Esophagus (tissue), 2 donors: ENCODE results near the gene RUBCN. TPM values are rescaled to one million over a fixed set of nuclear protein-coding genes. Genes with fewer than 3 reads are reported as not detected.

Experiments used
- H3K27ac ChIP-seq, 2 donors: one replicate each; pipeline ENCODE4 v1.5.1; 2013; ENCODE audit warnings: low read depth in 2 of 2, mild to moderate bottlenecking in 2 of 2, inconsistent platforms in 1 of 2, low read length in 1 of 2, moderate library complexity in 1 of 2
- H3K27me3 ChIP-seq, 2 donors: one replicate each; pipeline ENCODE4 v1.6.1; 2013; ENCODE audit warnings: low read length in 2 of 2, control low read depth in 1 of 2, mild to moderate bottlenecking in 1 of 2; ENCODE audit not compliant: insufficient read depth in 2 of 2, control insufficient read depth in 1 of 2
- H3K36me3 ChIP-seq, 2 donors: one replicate each; pipeline ENCODE4 v1.6.1; 2013; ENCODE audit warnings: low read length in 1 of 2; ENCODE audit not compliant: control insufficient read depth in 2 of 2, insufficient read depth in 2 of 2
- H3K4me1 ChIP-seq, 2 donors: one replicate each; pipeline ENCODE4 v1.6.1; 2013; ENCODE audit warnings: low read length in 1 of 2; ENCODE audit not compliant: control insufficient read depth in 2 of 2, insufficient read depth in 2 of 2
- H3K4me3 ChIP-seq, 2 donors: one replicate each; pipeline ENCODE4 v1.5.1; 2013; ENCODE audit warnings: low read length in 2 of 2, mild to moderate bottlenecking in 2 of 2, low read depth in 1 of 2, moderate library complexity in 1 of 2
- H3K9me3 ChIP-seq, 2 donors: one replicate each; pipeline ENCODE4 v1.6.1; 2013; ENCODE audit warnings: mild to moderate bottlenecking in 2 of 2, low read depth in 1 of 2, low read length in 1 of 2, moderate library complexity in 1 of 2; ENCODE audit not compliant: control insufficient read depth in 2 of 2, insufficient read depth in 1 of 2
- WGBS, 2 donors: extraction: QIAGEN DNeasy Blood & Tissue Kit; methylation state at CpG; one replicate each; pipeline ENCODE4 v1.1.7; 2013; 5-methylcytosine and 5-hydroxymethylcytosine counted together
- polyA plus RNA-seq, 2 donors: library from polyadenylated mRNA; stranded (reverse); fragments of 200-250 nt; gene quantifications; one replicate each; pipeline ENCODE4 v1.2.3, GENCODE V29; 2013
- donor health status: healthy with polysubstance abuse.
- donor health status: Bipolar disorder and iron deficiency.

The RUBCN gene
- polyA plus RNA-seq, 2 donors, result 8.2 to 12.6 TPM

- Histone ChIP-seq H3K4me1 (no peaks in the 10 kb centered on the region), H3K36me3 (peaks cover 14 to 27% of the 10 kb centered on the region in 2 donors), H3K9me3 (no peaks in the 10 kb centered on the region), H3K27ac (no peak overlapping the region), H3K27me3 (no peaks in the 10 kb centered on the region), H3K4me3 (no peak overlapping the region)
- WGBS, 2 donors, result 88 to 91% methylated on average over 9 of the region's 9 CpGs
Observed at GRCh38 chr3:197700095-197700494, 36.6 kb downstream of the RUBCN start.

- Histone ChIP-seq H3K36me3 (peaks cover 21 to 32% of the 10 kb centered on the region in 2 donors), H3K9me3 (no peaks in the 10 kb centered on the region)
Observed at GRCh38 chr3:197697355-197697754, 39.3 kb downstream of the RUBCN start.

GRCh38 chr3:197694251-197694650, 42.5 kb downstream of the RUBCN start:
- Histone ChIP-seq H3K36me3 (peaks cover 20 to 34% of the 10 kb centered on the region in 2 donors), H3K4me1 (no peaks in the 10 kb centered on the region), H3K4me3 (no peak overlapping the region), H3K27me3 (no peaks in the 10 kb centered on the region), H3K27ac (no peak overlapping the region), H3K9me3 (no peaks in the 10 kb centered on the region)
- WGBS, 2 donors, result 86 to 94% methylated on average over 7 of the region's 7 CpGs

More at GRCh38 chr3:197697355-197697754, 39.3 kb downstream of the RUBCN start:
- H3K27ac ChIP-seq, result no peak overlapping the region
- H3K4me3 ChIP-seq, result no peak overlapping the region
- H3K4me1 ChIP-seq, result no peaks in the 10 kb centered on the region
- no peaks in the 10 kb centered on the region for H3K27me3 ChIP-seq
- 98 to 99% methylated on average over 6 of the region's 6 CpGs for WGBS, 2 donors

- no peaks in the 10 kb centered on the region for H3K4me1 ChIP-seq
- H3K4me3 ChIP-seq, result no peak overlapping the region
- peaks cover 16 to 32% of the 10 kb centered on the region in 2 donors for H3K36me3 ChIP-seq
- no peaks in the 10 kb centered on the region for H3K9me3 ChIP-seq
- 74 to 79% methylated on average over 4 of the region's 4 CpGs for WGBS, 2 donors
- H3K27ac ChIP-seq, result no peak overlapping the region
- no peaks in the 10 kb centered on the region for H3K27me3 ChIP-seq
Observed at GRCh38 chr3:197692641-197693040, 44.1 kb downstream of the RUBCN start.

GRCh38 chr3:197690754-197691153, 46.0 kb downstream of the RUBCN start:
- no peak overlapping the region for H3K4me3 ChIP-seq
- 88 to 95% methylated on average over 6 of the region's 6 CpGs for WGBS, 2 donors
- no peaks in the 10 kb centered on the region for H3K4me1 ChIP-seq
- H3K36me3 ChIP-seq, result peaks cover 16 to 33% of the 10 kb centered on the region in 2 donors
- H3K27ac ChIP-seq, result no peak overlapping the region
- H3K27me3 ChIP-seq, result no peaks in the 10 kb centered on the region
- H3K9me3 ChIP-seq, result no peaks in the 10 kb centered on the region

GRCh38 chr3:197687570-197687969, 49.1 kb downstream of the RUBCN start:
- Histone ChIP-seq H3K36me3 (peaks cover 13 to 38% of the 10 kb centered on the region in 2 donors), H3K9me3 (no peaks in the 10 kb centered on the region), H3K27ac (no peak overlapping the region), H3K27me3 (no peaks in the 10 kb centered on the region), H3K4me1 (no peaks in the 10 kb centered on the region), H3K4me3 (no peak overlapping the region)
- 92 to 99% methylated on average over 6 of the region's 6 CpGs for WGBS, 2 donors

GRCh38 chr3:197686899-197687298, 49.8 kb downstream of the RUBCN start:
- Histone ChIP-seq H3K27ac (no peak overlapping the region), H3K27me3 (no peaks in the 10 kb centered on the region), H3K9me3 (no peaks in the 10 kb centered on the region), H3K36me3 (peaks cover 12 to 36% of the 10 kb centered on the region in 2 donors), H3K4me3 (no peak overlapping the region), H3K4me1 (no peaks in the 10 kb centered on the region)
- 82 to 83% methylated on average over 4 of the region's 4 CpGs for WGBS, 2 donors

- H3K9me3 ChIP-seq, result no peaks in the 10 kb centered on the region
- H3K27me3 ChIP-seq, result no peaks in the 10 kb centered on the region
- 94 to 97% methylated on average over 3 of the region's 3 CpGs for WGBS, 2 donors
- H3K27ac ChIP-seq, result no peak overlapping the region
- H3K4me3 ChIP-seq, result no peak overlapping the region
- no peaks in the 10 kb centered on the region for H3K4me1 ChIP-seq
- peaks cover 11 to 37% of the 10 kb centered on the region in 2 donors for H3K36me3 ChIP-seq
Observed at GRCh38 chr3:197685546-197685945, 51.2 kb downstream of the RUBCN start.

- no peaks in the 10 kb centered on the region for H3K27me3 ChIP-seq
- H3K4me1 ChIP-seq, result no peaks in the 10 kb centered on the region
- WGBS, 2 donors, result 91 to 92% methylated on average over 13 of the region's 13 CpGs
- no peak overlapping the region for H3K4me3 ChIP-seq
- H3K27ac ChIP-seq, result no peak overlapping the region
- H3K36me3 ChIP-seq, result peaks cover 11 to 40% of the 10 kb centered on the region in 2 donors
- no peaks in the 10 kb centered on the region for H3K9me3 ChIP-seq
Observed at GRCh38 chr3:197683191-197683590, 53.5 kb downstream of the RUBCN start.

GRCh38 chr3:197682713-197683112, 54.0 kb downstream of the RUBCN start:
- WGBS, 2 donors, result 95 to 97% methylated on average over 15 of the region's 15 CpGs
- H3K9me3 ChIP-seq, result no peaks in the 10 kb centered on the region
- H3K27ac ChIP-seq, result no peak overlapping the region
- H3K4me1 ChIP-seq, result no peaks in the 10 kb centered on the region
- peaks cover 11 to 38% of the 10 kb centered on the region in 2 donors for H3K36me3 ChIP-seq
- no peaks in the 10 kb centered on the region for H3K27me3 ChIP-seq
- H3K4me3 ChIP-seq, result no peak overlapping the region
